HEK293 (cell line): Measurements from ENCODE around the gene CLN6.

Source experiments
- CTCF ChIA-PET: fragments of 350-600 bp; formaldehyde crosslinking; extraction: SDS; loops from one replicate; lab custom pipeline; 2021; ENCODE audit warnings: antibody characterized with exemption; lab: Yijun Ruan, JAX
- POLR2A ChIA-PET: fragments of 300-600 bp; formaldehyde crosslinking; extraction: SDS; loops from one replicate; lab custom pipeline; 2020; ENCODE audit warnings: antibody characterized with exemption, inconsistent platforms; lab: Yijun Ruan, JAX
- H3K27ac ChIP-seq: fragments of 200-500 bp; sonication (Bioruptor generic); 2 replicates; pipeline ENCODE4 v1.5.1; 2014; ENCODE audit warnings: low read depth, low read length, control low read depth, inconsistent platforms; ENCODE audit errors: extremely low read depth
- H3K36me3 ChIP-seq, 2 experiments: fragments of 200-500 bp in 1 of 2; sonication (Bioruptor generic) in 1 of 2; 1 replicate in 1 of 2; 2 replicates in 1 of 2; pipeline ENCODE4 v1.5.1; 2014 to 2017; ENCODE audit warnings: inconsistent platforms in 2 of 2, low read length in 2 of 2; ENCODE audit not compliant: control insufficient read depth in 2 of 2, insufficient read depth in 1 of 2
- H3K4me1 ChIP-seq: fragments of 200-500 bp; sonication (Bioruptor generic); 2 replicates; pipeline ENCODE4 v1.5.1; 2014; ENCODE audit warnings: mild to moderate bottlenecking, low read length, inconsistent platforms; ENCODE audit not compliant: control insufficient read depth, insufficient read depth
- H3K4me3 ChIP-seq: 2 replicates; pipeline ENCODE4 v1.5.1; 2011; ENCODE audit warnings: low read depth, mild to moderate bottlenecking, control low read depth, low read length, moderate library complexity
- H3K9me3 ChIP-seq: fragments of 200-500 bp; sonication (Bioruptor generic); 2 replicates; pipeline ENCODE4 v1.5.1; 2014; ENCODE audit warnings: low read depth, low read length, inconsistent platforms; ENCODE audit not compliant: control insufficient read depth, insufficient read depth
- KLF10 ChIP-seq: fragments of 450-650 bp; IDR thresholded peaks from 2 replicates; pipeline ENCODE4 v1.5.1; 2018; ENCODE audit warnings: missing biosample characterization, mild to moderate bottlenecking, missing genetic modification characterization
- PRDM10 ChIP-seq: fragments of 450-650 bp; formaldehyde crosslinking; IDR thresholded peaks from 2 replicates; pipeline ENCODE4 v1.5.1; 2016; ENCODE audit warnings: missing biosample characterization, missing genetic modification characterization
- SCRT2 ChIP-seq: fragments of 450-650 bp; formaldehyde crosslinking; IDR thresholded peaks from 2 replicates; pipeline ENCODE4 v1.5.1; 2016; ENCODE audit warnings: missing biosample characterization, missing genetic modification characterization
- SETDB1 ChIP-seq: IDR thresholded peaks from one replicate; pipeline ENCODE4 v1.6.1; 2017; ENCODE audit warnings: mild to moderate bottlenecking, low read length, moderate library complexity, mixed read lengths; ENCODE audit not compliant: insufficient read length
- ZBTB49 ChIP-seq: fragments of 450-650 bp; formaldehyde crosslinking; IDR thresholded peaks from 2 replicates; pipeline ENCODE4 v1.5.1; 2016; ENCODE audit warnings: missing biosample characterization, missing genetic modification characterization, low read depth
- ZNF335 ChIP-seq: fragments of 450-650 bp; formaldehyde crosslinking; conservative IDR thresholded peaks from 2 replicates; pipeline ENCODE4 v1.5.1; 2016; ENCODE audit warnings: missing biosample characterization, missing genetic modification characterization
- ZNF423 ChIP-seq: fragments of 450-650 bp; formaldehyde crosslinking; IDR thresholded peaks from 2 replicates; pipeline ENCODE4 v1.5.1; 2016; ENCODE audit warnings: missing biosample characterization, missing genetic modification characterization
- ZNF433 ChIP-seq: fragments of 450-650 bp; formaldehyde crosslinking; IDR thresholded peaks from 2 replicates; pipeline ENCODE4 v1.5.1; 2016; ENCODE audit warnings: missing biosample characterization, missing genetic modification characterization, low read depth
- ZNF48 ChIP-seq: fragments of 450-650 bp; formaldehyde crosslinking; IDR thresholded peaks from 2 replicates; pipeline ENCODE4 v1.5.1; 2016; ENCODE audit warnings: missing biosample characterization, missing genetic modification characterization
- ZNF555 ChIP-seq: fragments of 450-650 bp; formaldehyde crosslinking; conservative IDR thresholded peaks from 2 replicates; pipeline ENCODE4 v1.5.1; 2017; ENCODE audit warnings: missing biosample characterization, mild to moderate bottlenecking, missing genetic modification characterization, inconsistent platforms
- ZNF558 ChIP-seq: fragments of 450-650 bp; formaldehyde crosslinking; IDR thresholded peaks from 2 replicates; pipeline ENCODE4 v1.5.1; 2016; ENCODE audit warnings: missing biosample characterization, missing genetic modification characterization
- ZNF629 ChIP-seq: fragments of 450-650 bp; formaldehyde crosslinking; IDR thresholded peaks from 2 replicates; pipeline ENCODE4 v1.5.1; 2017; ENCODE audit warnings: missing biosample characterization, missing genetic modification characterization
- TF ChIP-seq, protein P1 (sequence below): fragments of 450-650 bp; formaldehyde crosslinking; IDR thresholded peaks from 2 replicates; pipeline ENCODE4 v1.5.1; 2016; ENCODE audit warnings: missing biosample characterization, missing genetic modification characterization, borderline replicate concordance

The CLN6 gene

DNA sequence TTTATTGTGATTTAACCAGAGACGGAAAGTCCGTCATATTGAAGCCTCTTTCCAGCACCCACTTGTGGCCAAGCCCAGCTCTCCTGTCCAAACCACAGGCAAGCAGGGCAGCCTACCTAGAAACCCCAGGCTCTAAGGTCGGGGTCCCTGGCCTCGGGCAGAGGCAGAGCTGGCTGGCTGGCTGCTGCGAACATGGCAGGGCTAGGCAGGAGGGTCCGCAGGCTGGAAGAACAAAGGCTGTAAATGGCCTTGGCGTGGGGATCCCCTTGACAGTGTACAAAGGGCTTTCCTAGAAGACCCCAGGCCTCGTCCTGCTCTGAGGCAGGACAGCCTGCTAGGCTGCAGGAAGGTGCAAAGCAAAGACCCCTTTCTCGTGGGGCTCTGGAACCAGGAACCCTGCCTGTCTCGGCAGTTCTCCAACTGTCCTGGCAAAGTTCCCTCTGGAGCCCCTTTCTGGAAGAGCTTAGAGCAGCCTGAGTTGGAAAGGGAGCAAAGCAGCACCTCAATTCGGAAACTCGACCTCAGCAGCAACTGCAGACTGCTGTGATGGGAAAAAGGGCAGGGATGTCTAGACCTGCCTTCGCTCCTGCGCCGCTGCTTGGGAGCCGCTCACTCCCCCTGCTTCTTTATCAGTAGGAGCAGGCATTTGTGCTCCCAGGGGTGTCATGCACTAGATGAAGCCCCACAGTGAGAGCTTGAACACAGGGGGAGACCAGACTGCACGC is 32.9 kb downstream of the CLN6 start:
- POLR2A ChIA-PET: interaction anchor here (1.2 kb wide), 1 partner anchor 82 kb away, joined by 3 read pairs; no protein-coding TSS in a partner anchor
- Histone ChIP-seq H3K36me3 (peaks cover 0 to 44% of the 10 kb centered on the region in 2 experiments), H3K27ac (no peak overlapping the region), H3K4me1 (no peaks in the 10 kb centered on the region), H3K4me3 (no peak overlapping the region), H3K9me3 (no peaks in the 10 kb centered on the region)
- TF ChIP-seq, protein P1, sequence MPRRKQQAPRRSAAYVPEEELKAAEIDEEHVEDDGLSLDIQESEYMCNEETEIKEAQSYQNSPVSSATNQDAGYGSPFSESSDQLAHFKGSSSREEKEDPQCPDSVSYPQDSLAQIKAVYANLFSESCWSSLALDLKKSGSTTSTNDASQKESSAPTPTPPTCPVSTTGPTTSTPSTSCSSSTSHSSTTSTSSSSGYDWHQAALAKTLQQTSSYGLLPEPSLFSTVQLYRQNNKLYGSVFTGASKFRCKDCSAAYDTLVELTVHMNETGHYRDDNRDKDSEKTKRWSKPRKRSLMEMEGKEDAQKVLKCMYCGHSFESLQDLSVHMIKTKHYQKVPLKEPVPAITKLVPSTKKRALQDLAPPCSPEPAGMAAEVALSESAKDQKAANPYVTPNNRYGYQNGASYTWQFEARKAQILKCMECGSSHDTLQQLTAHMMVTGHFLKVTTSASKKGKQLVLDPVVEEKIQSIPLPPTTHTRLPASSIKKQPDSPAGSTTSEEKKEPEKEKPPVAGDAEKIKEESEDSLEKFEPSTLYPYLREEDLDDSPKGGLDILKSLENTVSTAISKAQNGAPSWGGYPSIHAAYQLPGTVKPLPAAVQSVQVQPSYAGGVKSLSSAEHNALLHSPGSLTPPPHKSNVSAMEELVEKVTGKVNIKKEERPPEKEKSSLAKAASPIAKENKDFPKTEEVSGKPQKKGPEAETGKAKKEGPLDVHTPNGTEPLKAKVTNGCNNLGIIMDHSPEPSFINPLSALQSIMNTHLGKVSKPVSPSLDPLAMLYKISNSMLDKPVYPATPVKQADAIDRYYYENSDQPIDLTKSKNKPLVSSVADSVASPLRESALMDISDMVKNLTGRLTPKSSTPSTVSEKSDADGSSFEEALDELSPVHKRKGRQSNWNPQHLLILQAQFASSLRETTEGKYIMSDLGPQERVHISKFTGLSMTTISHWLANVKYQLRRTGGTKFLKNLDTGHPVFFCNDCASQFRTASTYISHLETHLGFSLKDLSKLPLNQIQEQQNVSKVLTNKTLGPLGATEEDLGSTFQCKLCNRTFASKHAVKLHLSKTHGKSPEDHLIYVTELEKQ: no peak
- CTCF ChIA-PET: interaction anchor here (0.7 kb wide), 1 partner anchor 334 kb away, joined by 3 read pairs; no protein-coding TSS in a partner anchor

DNA sequence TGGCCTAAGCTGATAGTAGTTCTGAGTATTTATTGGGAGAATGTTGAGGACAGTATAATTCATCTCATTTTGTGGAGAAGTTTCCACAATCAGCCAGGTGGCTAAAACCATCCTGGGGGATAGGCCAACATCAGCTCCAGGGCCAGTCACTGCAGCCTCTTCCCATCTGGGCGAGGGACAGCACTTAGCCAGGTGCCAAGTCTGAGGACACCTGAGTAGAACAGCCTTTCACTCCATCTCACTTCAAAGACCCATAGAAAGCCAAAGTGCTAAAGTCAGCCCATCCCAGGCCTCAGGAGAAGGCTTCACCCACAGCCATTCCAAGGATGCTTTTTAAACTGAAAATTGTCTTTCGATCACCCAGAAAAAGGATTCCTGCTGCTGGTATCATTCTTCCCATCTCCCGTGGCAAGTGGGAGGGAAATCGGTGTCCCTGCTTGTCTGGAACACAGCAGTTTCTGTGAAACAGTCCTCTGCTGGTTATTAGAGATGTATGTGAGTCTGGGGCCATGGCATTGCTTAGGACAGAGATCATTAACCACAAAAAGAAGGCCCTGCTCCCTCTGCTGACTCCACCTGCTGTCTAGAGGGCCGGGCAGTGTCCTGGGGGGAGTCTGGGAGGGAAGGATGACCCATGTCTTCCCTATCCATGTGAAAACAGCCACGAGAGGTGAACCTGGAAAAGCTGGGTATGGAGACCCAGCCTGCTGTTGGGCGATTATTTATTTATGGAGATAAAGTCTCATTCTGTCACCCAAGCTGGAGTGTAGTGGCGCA is 34.0 kb downstream of the CLN6 start:
- Histone ChIP-seq H3K36me3 (peaks cover 0 to 47% of the 10 kb centered on the region in 2 experiments), H3K27ac (no peak overlapping the region), H3K4me1 (no peaks in the 10 kb centered on the region), H3K4me3 (no peak overlapping the region), H3K9me3 (no peaks in the 10 kb centered on the region)
- POLR2A ChIA-PET: interaction anchor here (0.7 to 1.2 kb wide), 2 partner anchors 42 to 83 kb away, joined by 3 read pairs; no protein-coding TSS in a partner anchor
- TF ChIP-seq ZNF555 (tag by site-specific recombination) (no peak), ZNF48 (tag by site-specific recombination) (no peak), ZBTB49 (tag by site-specific recombination) (no peak), PRDM10 (no peak), ZNF629 (tag by site-specific recombination) (no peak), SETDB1 (no peak), SCRT2 (no peak), ZNF558 (tag by site-specific recombination) (no peak), ZNF433 (tag by site-specific recombination) (no peak), KLF10 (tag by site-specific recombination) (no peak), ZNF335 (tag by site-specific recombination) (no peak), ZNF423 (tag by site-specific recombination) (no peak)
- CTCF ChIA-PET: interaction anchor here (0.6 to 1.3 kb wide), 11 partner anchors 40 to 1288 kb away, joined by 3 to 8 read pairs (median 4); no protein-coding TSS in a partner anchor
